Putamen (tissue), 1 donor: ENCODE results near the gene SDCBP2.

Experiments
- DNase-seq: peaks from one replicate; pipeline ENCODE4 v3.0.0-alpha.2; 2016; ENCODE audit warnings: low spot score

Gene SDCBP2

GRCh38 chr20:1312904-1313235, 16.1 kb downstream of the SDCBP2 start:
- no peak for DNase-seq

- no peak for DNase-seq
These were observed 16.6 kb downstream of the SDCBP2 start for GRCh38 chr20:1312308-1312707.

GRCh38 chr20:1310506-1311190, 18.3 kb downstream of the SDCBP2 start:
- no peak for DNase-seq

- DNase-seq: no peak
These were observed 18.9 kb downstream of the SDCBP2 start for GRCh38 chr20:1310071-1310470.

GRCh38 chr20:1309439-1309847, 19.5 kb downstream of the SDCBP2 start:
- DNase-seq: no peak

- no peak for DNase-seq
These were observed 20.2 kb downstream of the SDCBP2 start for GRCh38 chr20:1308702-1309095.

- DNase-seq: no peak
These were observed 20.8 kb downstream of the SDCBP2 start for GRCh38 chr20:1308067-1308701.

- DNase-seq: no peak
These were observed 21.4 kb downstream of the SDCBP2 start for GRCh38 chr20:1307571-1307971.

- no peak for DNase-seq
These were observed 21.8 kb downstream of the SDCBP2 start for GRCh38 chr20:1307171-1307570.

GRCh38 chr20:1306316-1307135, 22.4 kb downstream of the SDCBP2 start:
- no peak for DNase-seq

GRCh38 chr20:1305712-1306111, 23.2 kb downstream of the SDCBP2 start:
- no peak for DNase-seq

- DNase-seq: no peak
These were observed 24.0 kb downstream of the SDCBP2 start for GRCh38 chr20:1304710-1305515.

- DNase-seq: no peak
These were observed 26.0 kb downstream of the SDCBP2 start for GRCh38 chr20:1302685-1303541.

GRCh38 chr20:1301031-1301529, 27.9 kb downstream of the SDCBP2 start:
- no peak for DNase-seq

- no peak for DNase-seq
These were observed 28.7 kb downstream of the SDCBP2 start for GRCh38 chr20:1300083-1300840.

GRCh38 chr20:1299522-1299921, 29.4 kb downstream of the SDCBP2 start:
- DNase-seq: no peak

- DNase-seq: no peak
These were observed 29.9 kb downstream of the SDCBP2 start for GRCh38 chr20:1298888-1299511.

- no peak for DNase-seq
These were observed 30.8 kb downstream of the SDCBP2 start for GRCh38 chr20:1298166-1298565.

- DNase-seq: no peak
These were observed 31.5 kb downstream of the SDCBP2 start for GRCh38 chr20:1297486-1297885.

- no peak for DNase-seq
These were observed 32.0 kb downstream of the SDCBP2 start for GRCh38 chr20:1296922-1297321.
